ENCODE measurements around the gene SCUBE3. TPM values are rescaled to one million over a fixed set of nuclear protein-coding genes. Genes with fewer than 3 reads are reported as not detected.

SCUBE3 gene
- total and polyA plus RNA-seq, 7 experiments from 2014 or later, result 0.05 to 0.12 TPM; not detected in 5

- intact Hi-C loops (cut with micrococcal nuclease), result no loop called here
- H3K27me3 ChIP-seq (ENCODE audit: control insufficient read depth in 2 of 2, insufficient read depth in 2 of 2, low read length in 2 of 2), result no peaks in the 10 kb centered on the region
- Mint-ChIP-seq H3K4me1 (peaks cover 42 to 76% (median 63%) of the 10 kb centered on the region in 7 donors), H3K36me3 (peaks cover 0 to 11% (median 7%) of the 10 kb centered on the region in 5 donors), H3K4me3 (no peak overlapping the region), H3K27ac (peak overlapping the region in 6 of 9 donors; percentile 15 to 78 (median 70)), H3K27me3 (no peaks in the 10 kb centered on the region), H3K9me3 (peaks cover 0 to 2% (median 0%) of the 10 kb centered on the region in 11 donors)
- no peaks in the 10 kb centered on the region for H3K9me3 ChIP-seq (ENCODE audit: control insufficient read depth in 2 of 3, low read length in 3 of 3)
- H3K4me3 ChIP-seq (ENCODE audit: low read length), result no peak overlapping the region
- CTCF ChIA-PET, result interaction anchor here (0.9 kb wide), 1 partner anchor 30 kb away, joined by 3 read pairs; no protein-coding TSS in a partner anchor
- H3K27ac ChIP-seq (ENCODE audit: low read depth, low read length), result no peak overlapping the region
- ATAC-seq (no peak), DNase-seq (no peak)
- no peaks in the 10 kb centered on the region for H3K36me3 ChIP-seq (ENCODE audit: control insufficient read depth in 2 of 3, insufficient read depth in 3 of 3, low read length in 3 of 3)
- peaks cover 8 to 9% of the 10 kb centered on the region in 2 donors for H3K4me1 ChIP-seq (ENCODE audit: control insufficient read depth in 2 of 2, insufficient read depth in 2 of 2, low read length in 2 of 2)
- POLR2A ChIA-PET, result interaction anchor here (0.6 kb wide), 1 partner anchor 512 kb away, joined by 3 read pairs; no protein-coding TSS in a partner anchor
Measured at GRCh38 chr6:35264550-35265274, 51.0 kb downstream of the SCUBE3 start.

GRCh38 chr6:35265523-35265922, 51.8 kb downstream of the SCUBE3 start:
- Mint-ChIP-seq H3K9me3 (no peaks in the 10 kb centered on the region), H3K27me3 (no peaks in the 10 kb centered on the region), H3K4me3 (no peak overlapping the region), H3K27ac (peak overlapping the region in 1 of 9 donors; percentile 15), H3K36me3 (peaks cover 0 to 14% (median 8%) of the 10 kb centered on the region in 5 donors), H3K4me1 (peaks cover 36 to 69% (median 57%) of the 10 kb centered on the region in 7 donors)
- Histone ChIP-seq H3K4me3 (ENCODE audit: low read length) (no peak overlapping the region), H3K27me3 (ENCODE audit: control insufficient read depth in 2 of 2, insufficient read depth in 2 of 2, low read length in 2 of 2) (no peaks in the 10 kb centered on the region), H3K4me1 (ENCODE audit: control insufficient read depth in 2 of 2, insufficient read depth in 2 of 2, low read length in 2 of 2) (peaks cover 2 to 4% of the 10 kb centered on the region in 2 donors), H3K36me3 (ENCODE audit: control insufficient read depth in 2 of 3, insufficient read depth in 3 of 3, low read length in 3 of 3) (no peaks in the 10 kb centered on the region), H3K9me3 (ENCODE audit: control insufficient read depth in 2 of 3, low read length in 3 of 3) (no peaks in the 10 kb centered on the region), H3K27ac (ENCODE audit: low read depth, low read length) (no peak overlapping the region)
- intact Hi-C loops (cut with micrococcal nuclease), result no loop called here
- CTCF ChIA-PET, result interaction anchor here (0.8 to 0.9 kb wide), 2 partner anchors 29 to 183 kb away, joined by 3 to 10 read pairs; no protein-coding TSS in a partner anchor
- POLR2A ChIA-PET, result no interaction called here
- ATAC-seq, result no peak
- DNase-seq, result no peak

GRCh38 chr6:35267446-35267845, 53.7 kb downstream of the SCUBE3 start:
- Mint-ChIP-seq H3K4me1 (peaks cover 21 to 54% (median 39%) of the 10 kb centered on the region in 7 donors), H3K36me3 (peaks cover 0 to 17% (median 11%) of the 10 kb centered on the region in 5 donors), H3K4me3 (no peak overlapping the region), H3K9me3 (no peaks in the 10 kb centered on the region), H3K27me3 (no peaks in the 10 kb centered on the region), H3K27ac (peak overlapping the region in 1 of 9 donors; percentile 30)
- intact Hi-C loops (cut with micrococcal nuclease), result no loop called here
- CTCF ChIA-PET, result interaction anchor here (1.8 kb wide), 1 partner anchor 27 kb away, joined by 4 read pairs; no protein-coding TSS in a partner anchor
- DNase-seq (no peak), ATAC-seq (no peak)
- no peaks in the 10 kb centered on the region for H3K36me3 ChIP-seq (ENCODE audit: control insufficient read depth in 2 of 3, insufficient read depth in 3 of 3, low read length in 3 of 3)
- no peaks in the 10 kb centered on the region for H3K27me3 ChIP-seq (ENCODE audit: control insufficient read depth in 2 of 2, insufficient read depth in 2 of 2, low read length in 2 of 2)
- POLR2A ChIA-PET, result no interaction called here
- no peaks in the 10 kb centered on the region for H3K9me3 ChIP-seq (ENCODE audit: control insufficient read depth in 2 of 3, low read length in 3 of 3)
- H3K4me1 ChIP-seq (ENCODE audit: control insufficient read depth in 2 of 2, insufficient read depth in 2 of 2, low read length in 2 of 2), result no peaks in the 10 kb centered on the region
- no peak overlapping the region for H3K27ac ChIP-seq (ENCODE audit: low read depth, low read length)
- no peak overlapping the region for H3K4me3 ChIP-seq (ENCODE audit: low read length)

GRCh38 chr6:35267897-35268296, 54.1 kb downstream of the SCUBE3 start:
- ATAC-seq (no peak), DNase-seq (no peak)
- Histone ChIP-seq H3K36me3 (ENCODE audit: control insufficient read depth in 2 of 3, insufficient read depth in 3 of 3, low read length in 3 of 3) (no peaks in the 10 kb centered on the region), H3K4me3 (ENCODE audit: low read length) (no peak overlapping the region), H3K27me3 (ENCODE audit: control insufficient read depth in 2 of 2, insufficient read depth in 2 of 2, low read length in 2 of 2) (no peaks in the 10 kb centered on the region), H3K4me1 (ENCODE audit: control insufficient read depth in 2 of 2, insufficient read depth in 2 of 2, low read length in 2 of 2) (no peaks in the 10 kb centered on the region), H3K27ac (ENCODE audit: low read depth, low read length) (no peak overlapping the region), H3K9me3 (ENCODE audit: control insufficient read depth in 2 of 3, low read length in 3 of 3) (no peaks in the 10 kb centered on the region)
- Mint-ChIP-seq H3K27me3 (no peaks in the 10 kb centered on the region), H3K9me3 (no peaks in the 10 kb centered on the region), H3K27ac (peak overlapping the region in 1 of 9 donors; percentile 30), H3K4me1 (peaks cover 17 to 50% (median 34%) of the 10 kb centered on the region in 7 donors), H3K36me3 (peaks cover 0 to 15% (median 11%) of the 10 kb centered on the region in 5 donors), H3K4me3 (no peak overlapping the region)
- ChIA-PET POLR2A (interaction anchor here (1.2 kb wide), 1 partner anchor 12 kb away, joined by 3 read pairs; no protein-coding TSS in a partner anchor), CTCF (interaction anchor here (1.8 kb wide), 1 partner anchor 28 kb away, joined by 4 read pairs; no protein-coding TSS in a partner anchor)
- intact Hi-C loops (cut with micrococcal nuclease), result no loop called here

- H3K4me3 Mint-ChIP-seq, result no peak overlapping the region
- H3K9me3 Mint-ChIP-seq, result no peaks in the 10 kb centered on the region
- no peaks in the 10 kb centered on the region for H3K27me3 ChIP-seq (ENCODE audit: control insufficient read depth in 2 of 2, insufficient read depth in 2 of 2, low read length in 2 of 2)
- CTCF ChIA-PET, result no interaction called here
- H3K27ac Mint-ChIP-seq, result no peak overlapping the region
- H3K36me3 ChIP-seq (ENCODE audit: control insufficient read depth in 2 of 3, insufficient read depth in 3 of 3, low read length in 3 of 3), result no peaks in the 10 kb centered on the region
- ATAC-seq, result no peak
- H3K27ac ChIP-seq (ENCODE audit: low read depth, low read length), result no peak overlapping the region
- H3K36me3 Mint-ChIP-seq, result peaks cover 0 to 14% (median 8%) of the 10 kb centered on the region in 5 donors
- intact Hi-C loops (cut with micrococcal nuclease), result no loop called here
- no peaks in the 10 kb centered on the region for H3K9me3 ChIP-seq (ENCODE audit: control insufficient read depth in 2 of 3, low read length in 3 of 3)
- H3K4me1 Mint-ChIP-seq, result peaks cover 3 to 42% (median 24%) of the 10 kb centered on the region in 7 donors
- no peak overlapping the region for H3K4me3 ChIP-seq (ENCODE audit: low read length)
- no peaks in the 10 kb centered on the region for H3K27me3 Mint-ChIP-seq
- H3K4me1 ChIP-seq (ENCODE audit: control insufficient read depth in 2 of 2, insufficient read depth in 2 of 2, low read length in 2 of 2), result no peaks in the 10 kb centered on the region
- no peak for DNase-seq
- POLR2A ChIA-PET, result no interaction called here
Measured at GRCh38 chr6:35272005-35272404, 58.2 kb downstream of the SCUBE3 start.

GRCh38 chr6:35273822-35274559, 60.2 kb downstream of the SCUBE3 start:
- H3K27me3 Mint-ChIP-seq, result no peaks in the 10 kb centered on the region
- H3K36me3 Mint-ChIP-seq, result peaks cover 0 to 11% (median 3%) of the 10 kb centered on the region in 5 donors
- no peak for DNase-seq
- ChIA-PET POLR2A (no interaction called here), CTCF (interaction anchor here (0.6 kb wide), 1 partner anchor 91 kb away, joined by 4 read pairs; no protein-coding TSS in a partner anchor)
- no peaks in the 10 kb centered on the region for H3K36me3 ChIP-seq (ENCODE audit: control insufficient read depth in 2 of 3, insufficient read depth in 3 of 3, low read length in 3 of 3)
- no peak for ATAC-seq
- no peak overlapping the region for H3K4me3 Mint-ChIP-seq
- H3K9me3 ChIP-seq (ENCODE audit: control insufficient read depth in 2 of 3, low read length in 3 of 3), result no peaks in the 10 kb centered on the region
- no peak overlapping the region for H3K4me3 ChIP-seq (ENCODE audit: low read length)
- no peaks in the 10 kb centered on the region for H3K27me3 ChIP-seq (ENCODE audit: control insufficient read depth in 2 of 2, insufficient read depth in 2 of 2, low read length in 2 of 2)
- H3K27ac Mint-ChIP-seq, result peak overlapping the region in 5 of 9 donors; percentile 17 to 66 (median 57)
- peaks cover 0 to 41% (median 22%) of the 10 kb centered on the region in 7 donors for H3K4me1 Mint-ChIP-seq
- no peaks in the 10 kb centered on the region for H3K9me3 Mint-ChIP-seq
- no peaks in the 10 kb centered on the region for H3K4me1 ChIP-seq (ENCODE audit: control insufficient read depth in 2 of 2, insufficient read depth in 2 of 2, low read length in 2 of 2)
- intact Hi-C loops (cut with micrococcal nuclease), result no loop called here
- no peak overlapping the region for H3K27ac ChIP-seq (ENCODE audit: low read depth, low read length)
